WTC11 (cell line): ENCODE data around the gene MAPK9.

Experiments used
- FOXK1 ChIP-seq: sonication (generic); formaldehyde crosslinking; IDR thresholded peaks from 2 replicates; pipeline ENCODE4 v1.8.0; 2022; ENCODE audit warnings: mild to moderate bottlenecking, moderate library complexity, missing genetic modification reagents
- FOXP1 ChIP-seq: sonication (generic); formaldehyde crosslinking; IDR thresholded peaks from 2 replicates; pipeline ENCODE4 v1.8.0; 2022; ENCODE audit warnings: missing genetic modification reagents, mild to moderate bottlenecking, moderate library complexity, borderline replicate concordance
- JUN ChIP-seq: sonication (generic); formaldehyde crosslinking; IDR thresholded peaks from 2 replicates; pipeline ENCODE4 v1.8.0; 2023; ENCODE audit warnings: mild to moderate bottlenecking, missing genetic modification reagents
- NFE2L1 ChIP-seq: sonication (generic); formaldehyde crosslinking; IDR thresholded peaks from 2 replicates; pipeline ENCODE4 v1.8.1; 2023; ENCODE audit warnings: missing genetic modification reagents
- NR2C2 ChIP-seq: sonication (generic); formaldehyde crosslinking; IDR thresholded peaks from 2 replicates; pipeline ENCODE4 v1.8.0; 2022; ENCODE audit warnings: mild to moderate bottlenecking, missing genetic modification reagents
- TF ChIP-seq, protein P1 (sequence below): fragments of 200-600 bp; IDR thresholded peaks from 2 replicates; pipeline ENCODE4 v1.8.0; 2022; ENCODE audit warnings: antibody characterized with exemption
- TF ChIP-seq, protein P2 (sequence below): sonication (generic); formaldehyde crosslinking; IDR thresholded peaks from 2 replicates; pipeline ENCODE4 v1.8.1; 2022; ENCODE audit warnings: low read depth, mild to moderate bottlenecking, moderate library complexity, missing genetic modification reagents, borderline replicate concordance
- TF ChIP-seq, protein P3 (sequence below): sonication (generic); formaldehyde crosslinking; IDR thresholded peaks from 2 replicates; pipeline ENCODE4 v1.8.0; 2022; ENCODE audit warnings: mild to moderate bottlenecking, missing genetic modification reagents

DNA sequence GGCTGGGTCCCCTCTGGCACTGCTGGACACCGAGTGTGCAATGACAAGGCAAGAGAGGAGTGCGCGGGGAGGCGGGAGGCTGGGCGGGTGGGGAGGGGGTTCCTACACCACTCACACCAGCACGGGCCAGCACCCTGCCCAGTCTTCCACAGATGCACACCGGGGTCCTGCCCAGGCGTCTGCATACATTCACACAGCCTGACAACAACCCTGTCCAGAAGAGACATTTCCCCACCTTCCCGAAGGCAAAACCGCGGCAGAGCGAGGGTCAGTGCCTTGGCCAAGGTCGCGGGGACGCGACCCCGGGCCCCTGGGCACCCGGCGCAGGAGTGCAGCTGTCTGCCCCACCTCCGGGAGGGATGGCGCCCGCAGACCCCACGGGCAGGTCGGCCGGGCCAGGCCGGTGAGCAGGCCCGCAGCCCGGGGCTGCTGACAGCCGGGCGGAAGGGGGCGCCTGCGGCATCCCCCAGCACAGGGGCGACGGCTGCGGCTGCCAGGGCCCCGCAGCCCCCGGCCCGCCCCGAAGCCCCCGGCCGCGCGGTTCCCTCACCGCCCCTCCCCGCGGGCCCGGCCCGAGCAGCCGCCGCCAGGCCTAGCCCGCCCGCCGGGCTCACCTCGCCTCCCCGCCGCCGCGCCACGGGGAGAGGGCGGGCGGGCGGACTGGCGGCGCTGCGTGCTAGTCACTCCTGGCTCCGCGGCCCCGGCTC, 496 bp downstream of the MAPK9 start:
- TF ChIP-seq FOXK1 (no peak), FOXP1 (CRISPR knock-in tag) (no peak), NR2C2 (CRISPR knock-in tag) (no peak), JUN (no peak), NFE2L1 (CRISPR knock-in tag) (no peak)
- TF ChIP-seq, protein P1, sequence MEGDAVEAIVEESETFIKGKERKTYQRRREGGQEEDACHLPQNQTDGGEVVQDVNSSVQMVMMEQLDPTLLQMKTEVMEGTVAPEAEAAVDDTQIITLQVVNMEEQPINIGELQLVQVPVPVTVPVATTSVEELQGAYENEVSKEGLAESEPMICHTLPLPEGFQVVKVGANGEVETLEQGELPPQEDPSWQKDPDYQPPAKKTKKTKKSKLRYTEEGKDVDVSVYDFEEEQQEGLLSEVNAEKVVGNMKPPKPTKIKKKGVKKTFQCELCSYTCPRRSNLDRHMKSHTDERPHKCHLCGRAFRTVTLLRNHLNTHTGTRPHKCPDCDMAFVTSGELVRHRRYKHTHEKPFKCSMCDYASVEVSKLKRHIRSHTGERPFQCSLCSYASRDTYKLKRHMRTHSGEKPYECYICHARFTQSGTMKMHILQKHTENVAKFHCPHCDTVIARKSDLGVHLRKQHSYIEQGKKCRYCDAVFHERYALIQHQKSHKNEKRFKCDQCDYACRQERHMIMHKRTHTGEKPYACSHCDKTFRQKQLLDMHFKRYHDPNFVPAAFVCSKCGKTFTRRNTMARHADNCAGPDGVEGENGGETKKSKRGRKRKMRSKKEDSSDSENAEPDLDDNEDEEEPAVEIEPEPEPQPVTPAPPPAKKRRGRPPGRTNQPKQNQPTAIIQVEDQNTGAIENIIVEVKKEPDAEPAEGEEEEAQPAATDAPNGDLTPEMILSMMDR: no peak
- TF ChIP-seq, protein P2, sequence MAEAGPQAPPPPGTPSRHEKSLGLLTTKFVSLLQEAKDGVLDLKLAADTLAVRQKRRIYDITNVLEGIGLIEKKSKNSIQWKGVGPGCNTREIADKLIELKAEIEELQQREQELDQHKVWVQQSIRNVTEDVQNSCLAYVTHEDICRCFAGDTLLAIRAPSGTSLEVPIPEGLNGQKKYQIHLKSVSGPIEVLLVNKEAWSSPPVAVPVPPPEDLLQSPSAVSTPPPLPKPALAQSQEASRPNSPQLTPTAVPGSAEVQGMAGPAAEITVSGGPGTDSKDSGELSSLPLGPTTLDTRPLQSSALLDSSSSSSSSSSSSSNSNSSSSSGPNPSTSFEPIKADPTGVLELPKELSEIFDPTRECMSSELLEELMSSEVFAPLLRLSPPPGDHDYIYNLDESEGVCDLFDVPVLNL: no peak
- TF ChIP-seq, protein P3, sequence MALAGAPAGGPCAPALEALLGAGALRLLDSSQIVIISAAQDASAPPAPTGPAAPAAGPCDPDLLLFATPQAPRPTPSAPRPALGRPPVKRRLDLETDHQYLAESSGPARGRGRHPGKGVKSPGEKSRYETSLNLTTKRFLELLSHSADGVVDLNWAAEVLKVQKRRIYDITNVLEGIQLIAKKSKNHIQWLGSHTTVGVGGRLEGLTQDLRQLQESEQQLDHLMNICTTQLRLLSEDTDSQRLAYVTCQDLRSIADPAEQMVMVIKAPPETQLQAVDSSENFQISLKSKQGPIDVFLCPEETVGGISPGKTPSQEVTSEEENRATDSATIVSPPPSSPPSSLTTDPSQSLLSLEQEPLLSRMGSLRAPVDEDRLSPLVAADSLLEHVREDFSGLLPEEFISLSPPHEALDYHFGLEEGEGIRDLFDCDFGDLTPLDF (CRISPR knock-in tag): no peak
